Fibroblast of peridontal ligament (primary cell): ENCODE results near the gene RILPL1.
"Not testable (repeated sequence)": the region's sequence is repeated elsewhere in the genome, so short reads cannot be mapped to it uniquely, and the experiment has no call there.

Experiments
- DNase-seq: peaks from one replicate; pipeline ENCODE4 v3.0.0-alpha.2; 2010; ENCODE audit errors: extremely low read depth

The RILPL1 gene, protein sequence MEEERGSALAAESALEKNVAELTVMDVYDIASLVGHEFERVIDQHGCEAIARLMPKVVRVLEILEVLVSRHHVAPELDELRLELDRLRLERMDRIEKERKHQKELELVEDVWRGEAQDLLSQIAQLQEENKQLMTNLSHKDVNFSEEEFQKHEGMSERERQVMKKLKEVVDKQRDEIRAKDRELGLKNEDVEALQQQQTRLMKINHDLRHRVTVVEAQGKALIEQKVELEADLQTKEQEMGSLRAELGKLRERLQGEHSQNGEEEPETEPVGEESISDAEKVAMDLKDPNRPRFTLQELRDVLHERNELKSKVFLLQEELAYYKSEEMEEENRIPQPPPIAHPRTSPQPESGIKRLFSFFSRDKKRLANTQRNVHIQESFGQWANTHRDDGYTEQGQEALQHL

DNA sequence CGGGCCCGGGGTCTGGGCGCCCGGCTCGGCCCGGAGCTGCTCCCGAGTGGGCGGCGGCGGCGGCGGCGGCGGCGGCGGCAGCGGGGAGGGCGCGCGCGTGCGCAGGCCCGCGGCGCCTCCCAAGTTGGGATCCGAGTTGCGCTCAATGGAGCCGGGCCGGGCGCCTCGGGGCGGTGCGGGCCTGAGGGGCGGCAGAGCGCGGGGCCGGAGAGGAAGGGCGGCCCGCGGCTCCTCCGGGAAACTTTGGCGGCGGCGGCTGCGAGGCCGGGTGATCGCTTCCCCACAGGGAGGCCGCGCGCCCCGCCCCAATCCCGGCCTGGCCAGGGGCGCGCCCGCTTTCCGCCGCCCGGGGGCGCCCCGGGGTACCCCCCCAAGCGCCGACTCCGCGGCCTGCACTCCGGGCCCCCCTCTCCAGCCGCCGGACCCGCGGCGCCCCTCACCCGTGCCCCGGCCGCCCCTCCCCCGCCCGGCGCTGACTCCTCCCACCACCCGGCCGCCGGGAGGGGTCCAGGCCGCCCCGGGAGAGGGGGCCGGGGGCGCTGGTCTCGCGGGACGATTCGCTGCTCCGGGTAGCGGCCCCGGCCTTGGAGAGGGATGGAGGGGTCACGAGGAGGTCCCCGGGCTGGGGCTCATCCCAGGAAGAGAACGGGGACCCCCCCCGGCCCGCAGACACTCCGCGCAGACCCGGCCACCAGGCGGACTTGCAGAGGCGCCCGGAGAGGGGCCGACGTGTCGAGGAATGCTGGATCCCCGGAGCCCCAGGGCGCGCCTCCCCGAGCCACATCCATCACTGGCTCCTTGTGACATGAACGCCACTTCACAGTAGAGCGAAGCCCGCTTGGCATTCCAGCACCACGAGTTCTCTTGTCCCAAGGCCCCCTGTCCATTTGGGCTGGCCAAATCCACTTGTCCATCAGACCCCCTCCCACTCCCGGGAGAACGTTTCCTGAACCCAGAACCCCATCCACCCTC lies at the start of gene RILPL1:
Gene RILPL1 (minus strand): TSS at position 48 of the 972 bp plus-strand sequence. CDS start 237 bp downstream, outside the sequence.
- DNase-seq, result peak; percentile 30

DNA sequence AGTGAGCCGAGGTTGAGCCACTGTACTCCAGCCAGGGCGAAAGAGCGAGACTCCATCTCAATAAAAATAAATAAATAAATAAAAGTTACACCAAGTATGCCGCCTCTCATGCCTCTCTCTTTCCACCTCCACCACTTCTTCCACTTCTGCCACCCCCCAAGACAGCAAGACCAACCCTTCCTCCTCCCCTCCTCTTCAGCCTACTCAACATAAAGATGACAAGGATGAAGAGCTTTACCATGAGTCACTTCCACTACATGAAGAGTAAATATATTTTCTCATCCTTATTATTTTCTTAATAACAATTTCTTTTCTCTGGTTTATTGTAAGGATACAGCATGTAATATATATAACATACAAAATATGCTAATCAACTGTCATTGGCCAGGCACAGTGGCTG lies 47.3 kb upstream of the RILPL1 start:
- no peak for DNase-seq

DNA sequence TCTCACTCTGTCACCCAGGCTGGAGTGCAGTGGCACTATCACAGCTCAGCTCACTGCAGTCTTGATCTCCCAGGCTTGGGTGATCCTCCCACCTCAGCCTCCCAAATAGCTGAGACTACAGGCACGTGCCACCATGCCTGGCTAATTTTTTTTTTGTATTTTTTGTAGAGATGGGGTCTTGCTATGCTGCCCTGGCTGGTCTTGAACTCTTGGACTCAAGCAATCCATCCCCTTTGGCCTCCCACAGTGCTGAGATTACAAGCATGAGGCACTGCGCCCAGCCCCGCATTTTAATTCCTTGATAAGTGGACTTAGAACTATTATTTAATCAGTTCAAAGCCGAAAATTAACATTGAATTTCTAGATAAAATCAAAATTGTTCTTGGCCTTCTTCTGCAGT lies 45.3 kb upstream of the RILPL1 start:
- DNase-seq, result not testable (repeated sequence)

DNA sequence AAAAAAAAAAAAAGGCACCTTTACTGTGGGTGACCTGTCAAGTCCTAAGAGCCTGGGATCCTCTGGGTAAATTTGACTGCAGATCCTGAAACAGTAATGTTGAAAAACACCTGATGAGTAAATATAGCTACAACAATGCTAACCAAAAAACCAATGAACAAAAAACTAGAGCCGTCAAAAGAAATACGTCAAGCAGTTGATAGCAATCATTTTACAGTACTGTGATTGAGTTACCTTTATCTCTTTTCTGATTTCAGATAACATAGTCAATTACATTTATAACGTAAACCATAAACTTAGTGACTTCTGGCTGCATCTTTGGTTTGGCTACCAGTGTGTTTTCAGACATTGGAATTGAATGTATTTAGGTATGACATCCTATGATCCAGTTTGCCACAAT lies 44.7 kb upstream of the RILPL1 start:
- DNase-seq, result no peak

DNA sequence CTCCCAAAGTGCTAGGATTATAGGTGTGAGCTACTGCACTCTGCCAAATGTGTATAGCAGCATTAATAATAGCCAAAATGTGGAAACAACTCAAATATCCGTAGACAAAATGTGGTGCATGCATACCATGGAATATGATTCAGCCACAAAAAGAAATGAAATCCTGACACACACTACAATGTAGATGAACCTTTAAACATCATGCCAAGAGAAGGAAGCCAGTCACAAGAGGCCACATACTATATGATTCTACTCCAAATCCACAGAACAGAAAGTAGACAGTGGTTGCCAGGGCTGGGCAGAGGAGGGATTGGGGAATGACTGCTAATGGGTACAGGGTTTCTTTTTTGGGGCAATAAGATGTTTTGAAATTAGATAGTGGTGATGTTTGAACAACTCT lies 43.1 kb upstream of the RILPL1 start:
- peak; percentile 46 for DNase-seq

DNA sequence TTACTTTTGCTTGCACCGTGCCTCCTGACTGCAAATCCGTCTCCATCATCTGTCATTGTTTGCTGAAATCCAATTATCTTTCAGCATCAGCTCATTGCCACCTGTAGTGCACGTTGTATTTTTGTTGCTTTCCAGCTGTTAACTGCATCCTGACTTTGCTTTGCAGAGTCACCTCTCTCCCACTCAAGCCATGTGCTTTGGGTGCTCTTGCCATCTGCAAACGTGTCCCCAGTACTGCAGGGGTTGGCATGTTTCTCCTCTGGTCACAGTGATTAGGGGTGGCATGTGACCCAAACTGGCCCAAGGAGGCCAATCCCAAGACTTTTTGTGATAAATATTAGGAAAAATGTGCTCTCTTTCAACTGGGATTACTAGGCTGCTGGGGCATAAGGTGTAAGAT lies 40.4 kb upstream of the RILPL1 start:
- no peak for DNase-seq

DNA sequence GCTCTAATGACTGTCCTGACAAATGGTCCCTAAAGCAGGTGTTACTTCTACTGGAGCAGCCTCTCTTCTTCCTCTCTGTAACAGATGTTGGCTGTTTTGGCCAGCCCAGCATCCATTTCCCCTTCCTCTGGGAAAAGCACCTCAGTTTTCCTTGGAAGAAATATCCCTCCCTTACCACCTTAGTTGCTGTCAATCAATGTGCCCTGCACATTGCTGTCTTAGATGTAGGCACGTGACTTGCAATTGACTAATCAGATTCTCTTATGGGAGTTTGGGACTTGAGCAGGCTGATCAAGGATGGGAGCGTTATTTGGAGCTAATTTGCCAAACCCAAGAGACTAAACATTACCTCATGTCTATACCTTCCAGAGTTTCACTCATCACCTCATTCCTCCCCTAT lies 38.9 kb upstream of the RILPL1 start:
- DNase-seq, result no peak

DNA sequence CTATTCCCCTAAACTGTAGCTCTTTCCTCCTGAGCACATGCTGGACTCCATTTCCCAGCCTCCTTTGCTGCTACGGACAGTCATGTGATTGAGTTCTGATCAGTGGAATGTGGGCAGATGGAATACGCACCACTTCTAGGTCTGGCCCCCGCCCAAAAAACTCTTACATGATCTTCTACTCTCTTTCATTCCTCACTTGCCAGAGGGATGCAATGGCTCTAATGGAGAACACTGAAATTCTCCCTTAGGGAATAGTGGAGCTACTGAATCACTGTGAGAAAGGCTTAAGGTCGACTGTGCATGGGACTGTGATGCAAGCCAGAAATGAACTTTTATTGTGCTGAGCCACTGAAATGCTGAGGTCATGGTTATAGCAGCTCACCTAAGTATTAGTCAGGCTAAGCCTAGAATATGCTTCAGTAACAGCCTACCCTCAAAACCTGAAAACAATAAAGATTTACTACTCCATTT lies 37.9 kb upstream of the RILPL1 start:
- DNase-seq, result peak; percentile 94

DNA sequence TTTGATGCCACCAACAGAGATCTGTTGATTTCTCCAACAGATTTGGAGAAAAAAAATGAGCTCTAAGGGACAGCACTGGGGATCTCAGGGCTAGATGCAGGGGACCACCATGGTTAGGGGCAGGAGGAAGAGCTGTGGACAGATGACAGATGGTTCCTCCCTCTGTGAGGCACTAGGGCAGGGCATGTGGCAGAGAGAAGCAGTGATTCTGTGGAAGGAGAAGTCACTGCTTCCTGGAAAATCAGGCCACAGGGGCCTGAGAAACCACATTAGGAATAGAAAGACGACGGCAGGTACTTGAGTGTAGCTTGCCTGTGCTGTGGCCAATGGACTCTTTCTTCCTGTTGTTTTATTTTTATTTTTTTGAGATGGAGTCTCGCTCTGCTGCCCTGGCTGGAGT lies 25.9 kb upstream of the RILPL1 start:
- no peak for DNase-seq

DNA sequence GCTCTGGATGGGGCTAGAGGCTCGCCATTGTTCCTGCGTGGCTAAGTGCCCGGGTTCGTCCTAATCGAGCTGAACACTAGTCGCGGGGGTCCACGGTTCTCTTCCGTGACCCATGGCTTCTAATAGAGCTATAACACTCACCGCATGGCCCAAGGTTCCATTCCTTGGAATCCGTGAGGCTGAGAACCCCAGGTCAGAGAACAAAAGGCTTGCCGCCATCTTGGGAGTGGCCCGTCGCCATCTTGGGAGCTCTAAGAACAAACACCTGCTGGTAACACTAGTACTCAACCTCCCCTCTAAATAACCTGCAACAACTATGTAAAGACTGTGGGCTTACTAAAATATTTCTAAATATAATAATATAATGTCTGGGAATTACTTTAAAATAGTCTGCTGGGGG lies 25.0 kb upstream of the RILPL1 start:
- DNase-seq, result not testable (repeated sequence)

DNA sequence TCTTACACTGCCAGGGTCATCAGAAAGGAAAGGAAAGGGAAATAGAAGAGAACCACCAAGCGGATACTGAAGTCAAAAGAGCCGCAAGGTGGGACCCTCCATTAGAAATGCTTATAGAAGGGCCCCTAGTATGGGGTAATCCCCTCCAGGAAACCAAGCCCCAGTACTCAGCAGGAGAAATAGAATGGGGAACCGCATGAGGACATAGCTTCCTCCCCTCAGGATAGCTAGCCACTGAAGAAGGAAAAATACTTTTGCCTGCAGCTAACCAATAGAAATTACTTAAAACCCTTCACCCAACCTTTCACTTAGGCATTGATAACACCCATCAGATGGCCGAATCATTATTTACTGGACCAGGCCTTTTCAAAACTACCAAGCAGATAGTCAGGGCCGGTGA lies 21.3 kb upstream of the RILPL1 start:
- DNase-seq, result not testable (repeated sequence)

DNA sequence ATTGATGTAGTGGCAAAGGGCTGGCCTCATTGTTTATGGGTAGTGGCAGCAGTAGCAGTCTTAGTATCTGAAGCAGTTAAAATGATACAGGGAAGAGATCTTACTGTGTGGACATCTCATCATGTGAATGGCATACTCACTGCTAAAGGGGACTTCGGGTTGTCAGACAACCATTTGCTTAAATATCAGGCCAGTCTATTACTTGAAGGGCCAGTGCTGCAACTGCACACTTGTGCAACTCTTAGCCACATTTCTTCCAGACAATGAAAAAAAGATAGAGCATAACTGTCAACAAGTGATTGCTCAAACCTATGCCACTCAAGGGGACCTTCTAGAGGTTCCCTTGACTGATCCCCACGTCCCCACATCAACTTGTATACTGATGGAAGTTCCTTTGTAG lies 20.6 kb upstream of the RILPL1 start:
- not testable (repeated sequence) for DNase-seq

DNA sequence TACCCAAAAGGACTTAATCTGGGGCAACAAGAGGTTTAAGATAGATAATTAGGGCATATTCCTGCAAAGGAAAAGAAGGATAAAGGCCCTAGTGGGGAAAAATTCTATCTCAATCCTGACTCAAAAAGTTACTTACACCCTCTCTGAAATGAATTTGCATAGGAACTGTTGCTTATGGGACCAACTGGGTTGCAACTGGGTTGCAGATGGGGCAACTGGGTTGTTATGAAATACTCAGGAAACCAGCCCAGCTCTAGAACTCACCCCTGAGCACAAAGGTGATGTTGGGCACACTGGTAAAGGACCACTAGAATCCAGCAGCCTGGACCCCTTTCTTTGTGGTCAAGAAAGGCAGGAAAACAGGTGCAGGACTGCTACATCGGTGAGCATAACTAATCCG lies 17.2 kb upstream of the RILPL1 start:
- DNase-seq, result no peak

DNA sequence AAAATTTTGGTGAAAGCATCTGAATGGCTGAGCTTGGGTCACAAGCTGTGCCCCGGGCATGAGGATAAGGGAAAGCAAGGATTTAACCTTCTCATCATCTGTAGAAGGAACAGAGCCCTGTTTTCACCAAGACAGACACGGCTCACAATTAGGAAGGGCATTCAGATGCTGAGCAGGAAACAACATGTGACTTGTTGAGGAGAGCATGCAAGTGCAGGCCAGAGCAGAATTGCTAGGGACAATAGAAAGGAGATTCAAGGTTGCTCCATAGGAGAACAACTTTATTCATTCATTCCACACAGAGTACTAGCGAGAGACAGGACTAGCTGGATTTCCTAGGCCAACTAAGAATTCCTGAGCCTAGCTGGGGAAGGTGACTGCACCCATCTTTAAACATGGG lies 14.6 kb upstream of the RILPL1 start:
- DNase-seq, result no peak

DNA sequence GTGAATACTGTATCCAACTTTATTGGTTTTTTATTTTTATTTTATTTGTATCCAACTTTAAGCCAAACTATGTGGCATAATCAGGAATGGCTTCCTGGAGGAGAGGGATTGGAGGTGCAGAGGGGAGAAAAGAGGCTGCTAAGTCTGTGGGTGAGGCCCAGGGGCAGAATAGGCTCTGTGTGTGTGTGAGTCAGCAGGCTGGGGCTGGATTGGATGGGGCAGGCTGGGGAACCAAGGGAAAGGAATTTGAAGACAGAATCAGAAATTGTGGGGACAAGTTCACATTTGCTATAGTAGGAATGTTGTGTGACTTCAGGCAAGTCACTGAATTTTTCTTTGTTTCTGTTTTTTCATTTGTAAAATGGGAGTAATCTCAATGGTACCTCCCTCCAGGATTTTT lies 12.8 kb upstream of the RILPL1 start:
- DNase-seq, result peak; percentile 22

DNA sequence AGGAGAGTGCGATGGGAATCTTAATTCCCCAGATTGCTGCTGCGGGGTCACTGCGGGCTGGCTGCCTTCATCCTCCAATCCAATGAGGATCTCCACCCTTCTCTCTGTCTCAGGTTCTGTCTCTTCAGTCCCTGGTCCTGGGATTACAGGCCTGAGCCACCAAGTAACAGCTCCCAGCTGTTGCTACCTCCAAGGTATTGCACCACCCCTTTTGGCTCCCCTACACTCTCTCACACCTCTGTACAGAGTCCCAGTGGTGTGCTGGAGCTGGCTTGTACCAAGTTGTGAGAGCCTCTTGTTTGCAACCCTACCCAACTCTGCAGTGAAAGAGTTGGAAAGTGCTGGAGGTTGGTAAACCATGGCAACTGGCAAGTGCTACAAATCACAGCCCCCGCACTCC lies 10.0 kb upstream of the RILPL1 start:
- no peak for DNase-seq

DNA sequence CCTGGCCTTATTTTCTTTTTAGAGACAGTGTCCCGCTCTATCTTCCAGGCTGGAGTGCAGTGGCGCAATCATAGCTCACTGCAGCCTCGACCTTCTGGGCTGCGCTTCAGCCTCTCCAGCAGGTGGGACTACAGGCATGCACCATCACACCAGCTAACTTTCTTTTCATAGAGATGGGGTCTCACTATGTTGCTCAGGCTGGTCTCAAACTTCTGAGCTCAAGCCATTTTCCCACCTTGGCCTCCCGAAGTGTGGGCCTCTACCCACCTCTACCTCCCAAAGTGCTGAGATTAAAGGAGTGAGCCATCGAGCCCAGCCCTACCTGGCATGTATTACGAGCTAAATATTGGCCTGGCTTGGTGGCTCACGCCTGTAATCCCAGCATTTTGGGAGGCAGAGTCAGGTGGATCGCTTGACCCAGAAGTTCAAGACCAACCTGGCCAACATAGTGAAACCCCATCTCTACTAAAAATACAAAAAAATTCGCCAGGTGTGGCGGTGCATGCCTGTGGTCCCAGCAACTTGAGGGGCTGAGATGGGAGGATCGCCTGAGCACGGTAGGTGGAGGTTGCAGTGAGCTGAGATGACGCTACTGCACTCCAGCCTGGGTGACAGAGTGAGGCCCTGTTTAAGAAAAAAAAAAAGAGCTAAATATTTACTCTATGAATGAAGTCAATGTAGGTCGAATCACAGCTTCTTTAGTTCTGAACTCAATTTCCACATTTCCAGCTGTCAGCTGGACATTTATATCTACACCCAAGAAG lies 7.6 kb upstream of the RILPL1 start:
- no peak for DNase-seq

DNA sequence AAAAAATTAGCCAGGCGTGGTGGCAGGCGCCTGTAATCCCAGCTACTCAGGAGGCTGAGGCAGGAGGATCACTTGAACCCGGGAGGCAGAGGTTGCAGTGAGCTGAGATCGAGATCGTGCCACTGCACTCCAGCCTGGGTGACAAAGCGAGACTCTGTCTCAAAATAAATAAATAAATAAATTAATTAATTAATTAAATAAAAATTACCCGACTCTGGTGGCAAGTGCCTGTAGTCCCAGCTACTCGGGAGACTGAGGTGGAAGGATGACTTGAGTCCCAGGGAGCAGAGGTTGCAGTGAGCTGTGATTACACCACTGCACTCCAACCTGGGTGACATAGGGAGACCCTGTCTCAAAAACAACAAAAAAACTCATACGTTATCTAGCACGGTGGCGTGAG lies 2.4 kb upstream of the RILPL1 start:
- not testable (repeated sequence) for DNase-seq

DNA sequence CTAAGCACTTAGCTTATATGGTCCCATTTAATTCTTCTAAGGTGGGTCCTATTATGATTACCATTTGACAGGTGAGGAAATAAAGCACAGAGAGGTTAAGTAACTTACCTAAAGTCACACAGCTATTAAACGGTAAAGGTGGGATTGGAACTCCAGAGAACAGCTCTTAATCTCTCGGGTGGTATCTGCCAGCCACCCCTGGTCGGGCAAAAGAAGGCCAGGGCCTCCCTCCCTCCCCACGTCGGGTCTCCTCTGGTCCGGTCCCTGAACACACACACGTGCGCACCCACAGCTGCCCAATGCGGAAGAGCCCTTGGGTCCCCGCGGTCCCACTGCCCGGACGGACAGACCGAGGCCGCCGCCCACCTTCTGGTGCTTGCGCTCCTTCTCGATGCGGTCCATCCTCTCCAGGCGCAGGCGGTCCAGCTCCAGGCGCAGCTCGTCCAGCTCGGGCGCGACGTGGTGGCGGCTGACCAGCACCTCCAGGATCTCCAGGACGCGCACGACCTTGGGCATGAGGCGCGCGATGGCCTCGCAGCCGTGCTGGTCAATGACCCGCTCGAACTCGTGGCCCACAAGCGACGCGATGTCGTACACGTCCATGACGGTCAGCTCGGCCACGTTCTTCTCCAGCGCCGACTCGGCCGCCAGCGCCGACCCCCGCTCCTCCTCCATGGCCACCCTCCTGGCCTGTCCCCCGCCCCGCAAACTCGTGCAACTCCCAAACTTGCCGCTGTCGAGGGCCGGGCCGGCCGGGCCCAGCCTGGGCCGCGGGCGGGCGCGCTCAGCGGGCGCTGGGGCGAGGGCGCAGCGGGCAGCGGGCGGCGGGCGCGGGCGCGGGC lies 490 bp downstream of the RILPL1 start:
- peak; percentile 19 for DNase-seq

DNA sequence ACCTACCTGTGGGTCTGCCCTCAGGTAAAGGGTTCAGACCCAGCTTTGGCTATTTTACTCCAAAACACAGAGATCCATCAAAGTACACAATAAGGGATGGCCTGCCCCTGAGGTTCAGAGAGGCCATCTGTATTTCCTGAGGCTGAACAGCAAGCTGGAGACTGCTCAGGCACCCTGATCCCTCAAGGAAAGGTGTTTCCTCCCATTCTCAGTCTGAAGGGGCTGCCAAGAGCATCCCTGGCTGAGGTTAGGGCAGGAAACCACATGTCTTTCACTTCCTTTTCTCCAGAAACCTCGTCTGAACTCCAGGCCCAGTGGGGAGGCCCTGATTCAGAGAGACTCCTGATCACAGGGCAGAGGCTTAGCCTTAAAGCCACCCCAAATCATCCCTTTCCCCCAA lies 1.5 kb downstream of the RILPL1 start:
- no peak for DNase-seq

DNA sequence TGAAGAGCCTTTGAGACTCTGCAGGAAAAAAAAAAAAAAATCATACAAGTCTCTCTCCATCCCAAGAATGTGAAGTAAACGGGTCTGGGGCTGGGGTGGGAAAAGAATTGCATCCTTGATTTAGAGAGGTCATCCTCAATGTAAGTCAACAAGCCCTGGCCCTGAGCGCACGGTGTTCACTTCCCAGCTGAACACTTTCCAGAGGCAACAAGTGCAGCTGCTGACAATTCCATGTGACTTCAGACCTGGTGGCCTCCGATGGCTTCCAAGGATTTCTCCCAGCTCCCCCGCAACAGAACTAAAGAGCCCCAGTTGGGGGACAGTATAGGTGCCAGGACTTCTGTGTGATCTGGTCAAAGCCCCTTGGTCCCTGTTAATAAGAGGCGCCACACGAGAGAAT lies 2.4 kb downstream of the RILPL1 start:
- DNase-seq, result no peak
